ENCODE measurements around the gene ENOPH1. TPM values are rescaled to one million over a fixed set of nuclear protein-coding genes. Genes with fewer than 3 reads are reported as not detected.

Gene ENOPH1
- total RNA-seq, 1 donor from 2014 or later, result 23.7 TPM

- Histone ChIP-seq H3K9me3 (no peaks in the 10 kb centered on the region), H3K36me3 (no peaks in the 10 kb centered on the region), H3K4me3 (no peak overlapping the region), H3K27me3 (ENCODE audit: low read depth) (no peaks in the 10 kb centered on the region), H3K27ac (no peak overlapping the region), H3K4me1 (peaks cover 20% of the 10 kb centered on the region)
- DNase-seq, result no peak
- ATAC-seq, result no peak
- intact Hi-C loops (cut with DNase I), result no loop called here
- no peak for TF ChIP-seq CTCF (IDR thresholded peaks at IDR 0.05)
Observed at GRCh38 chr4:82434949-82435348, 4.6 kb downstream of the ENOPH1 start.

GRCh38 chr4:82436130-82436529, 5.7 kb downstream of the ENOPH1 start:
- Histone ChIP-seq H3K4me1 (peaks cover 19% of the 10 kb centered on the region), H3K27ac (no peak overlapping the region), H3K27me3 (ENCODE audit: low read depth) (no peaks in the 10 kb centered on the region), H3K9me3 (no peaks in the 10 kb centered on the region), H3K36me3 (no peaks in the 10 kb centered on the region), H3K4me3 (no peak overlapping the region)
- intact Hi-C loops (cut with DNase I), result no loop called here
- no peak for ATAC-seq
- DNase-seq, result no peak
- TF ChIP-seq CTCF (IDR thresholded peaks at IDR 0.05), result no peak

GRCh38 chr4:82436780-82437179, 6.4 kb downstream of the ENOPH1 start:
- intact Hi-C loops (cut with DNase I), result no loop called here
- Histone ChIP-seq H3K4me3 (no peak overlapping the region), H3K4me1 (peaks cover 12% of the 10 kb centered on the region), H3K27me3 (ENCODE audit: low read depth) (no peaks in the 10 kb centered on the region), H3K9me3 (no peaks in the 10 kb centered on the region), H3K27ac (no peak overlapping the region), H3K36me3 (no peaks in the 10 kb centered on the region)
- DNase-seq, result no peak
- no peak for ATAC-seq
- no peak for TF ChIP-seq CTCF (IDR thresholded peaks at IDR 0.05)

GRCh38 chr4:82437285-82438005, 7.1 kb downstream of the ENOPH1 start:
- H3K4me3 ChIP-seq, result no peak overlapping the region
- ATAC-seq (peak; percentile 42 to 51), DNase-seq (no peak)
- intact Hi-C loops (cut with DNase I), result no loop called here
- no peaks in the 10 kb centered on the region for H3K27me3 ChIP-seq (ENCODE audit: low read depth)
- TF ChIP-seq CTCF (IDR thresholded peaks at IDR 0.05), result no peak
- H3K4me1 ChIP-seq, result peaks cover 7% of the 10 kb centered on the region
- no peak overlapping the region for H3K27ac ChIP-seq
- no peaks in the 10 kb centered on the region for H3K36me3 ChIP-seq
- no peaks in the 10 kb centered on the region for H3K9me3 ChIP-seq

- DNase-seq (no peak), ATAC-seq (no peak)
Observed at GRCh38 chr4:82439088-82439487, 8.7 kb downstream of the ENOPH1 start.

More at GRCh38 chr4:82439088-82439487, 8.7 kb downstream of the ENOPH1 start:
- TF ChIP-seq CTCF (IDR thresholded peaks at IDR 0.05), result no peak
- H3K4me1 ChIP-seq, result peaks cover 7% of the 10 kb centered on the region
- no peak overlapping the region for H3K27ac ChIP-seq
- intact Hi-C loops (cut with DNase I), result no loop called here
- no peak overlapping the region for H3K4me3 ChIP-seq
- H3K36me3 ChIP-seq, result no peaks in the 10 kb centered on the region
- no peaks in the 10 kb centered on the region for H3K27me3 ChIP-seq (ENCODE audit: low read depth)
- H3K9me3 ChIP-seq, result no peaks in the 10 kb centered on the region

All from lower lobe of right lung (tissue), 2 donors.